Pancreas (tissue), 10 donors: ENCODE data around the gene NUMB. TPM values are rescaled to one million over a fixed set of nuclear protein-coding genes. Genes with fewer than 3 reads are reported as not detected.

Experiments used
- ATAC-seq, 4 donors: fragments of 200-7000 bp; cut with Tn5 transposase; one replicate each; pipeline versions ENCODE4 v1.8.0 to v1.9.1; 2020; ENCODE audit warnings: mild to moderate bottlenecking in 4 of 4, moderate library complexity in 4 of 4
- DNase-seq, 6 donors: peaks; one replicate each; pipeline ENCODE4 v3.0.0-alpha.2; 2020
- FAIRE-seq: peaks from 2 replicates; lab custom pipeline; 2012; peaks lifted over from hg19 to GRCh38; lab: Jason Lieb, UNC
- H3K27ac ChIP-seq, 4 donors: fragments of 200-600 bp; sonication (generic); 1 replicate in 3 of 4; 2 replicates in 1 of 4; pipeline versions ENCODE4 v1.5.0 to v1.8.0; 2020
- H3K27me3 ChIP-seq, 4 donors: fragments of 200-600 bp; one replicate each; pipeline ENCODE4 v1.8.0; 2021
- H3K36me3 ChIP-seq, 3 donors: fragments of 200-600 bp; sonication (generic) in 1 of 3; one replicate each; pipeline versions ENCODE4 v1.5.0 to v1.8.0; 2020 to 2021
- H3K4me1 ChIP-seq, 3 donors: fragments of 200-600 bp; one replicate each; pipeline ENCODE4 v1.8.0; 2021
- H3K4me3 ChIP-seq, 4 donors: fragments of 200-600 bp; sonication (generic) in 2 of 4; one replicate each; pipeline versions ENCODE4 v1.5.0 to v1.8.0; 2020 to 2021
- H3K9me3 ChIP-seq, 4 donors: fragments of 200-600 bp; one replicate each; pipeline ENCODE4 v1.8.0; 2021
- CTCF ChIP-seq, 4 donors: fragments of 200-600 bp; sonication (generic) in 3 of 4; IDR thresholded peaks; one replicate each; pipeline versions ENCODE4 v1.5.0 to v1.8.0; 2021; ENCODE audit warnings: antibody characterized with exemption in 4 of 4
- WGBS, 2 donors: extraction: QIAGEN DNeasy Blood & Tissue Kit; methylation state at CpG; one replicate each; pipeline ENCODE4 v1.1.7; 2013; 5-methylcytosine and 5-hydroxymethylcytosine counted together
- intact Hi-C, 3 donors: fragments of 100-400 bp; cut with DNase I; formaldehyde crosslinking; loops; one replicate each; pipeline versions ENCODE4 v1.11.1 to v1.14.2; 2022
- polyA plus RNA-seq, 2 donors: library from polyadenylated mRNA; stranded (reverse); fragments of 200-250 nt; gene quantifications; one replicate each; pipeline ENCODE4 v1.2.3, GENCODE V29; 2013
- total RNA-seq, 6 donors: library from RNA; stranded (reverse); fragmentation: NEBNext Ultra II Directional in 4 of 6; extraction: Animal tissue kit (Norgen Biotek cat#: 25700) in 4 of 6; gene quantifications; one replicate each; pipeline versions ENCODE4 v1.2.1 to v1.2.4, GENCODE V29; 2021 to 2023
- donor health status: healthy with polysubstance abuse.
- donor health status: DM: no; HTN: no; CAD: no; lungs with moderate emphysema.
- donor health status: DM: no; HTN: no; CAD: no.
- donor health status: control.
- donor health status: control.
- donor health status: Bipolar disorder and iron deficiency.
- donor health status: DM: yes; HTN: yes; CAD: no.
- donor health status: DM: no; HTN: no; CAD: no.
- donor health status: DM: no; HTN: no; CAD: no.
- donor health status: DM: yes; HTN: yes; CAD: no.

Gene NUMB
- total and polyA plus RNA-seq, 8 donors, result 23.9 to 53.8 (median 32.5) TPM

- Histone ChIP-seq H3K27me3 (peaks cover 0 to 11% (median 0%) of the 10 kb centered on the region in 4 donors), H3K27ac (no peak overlapping the region), H3K4me1 (peaks cover 0 to 10% (median 7%) of the 10 kb centered on the region in 3 donors), H3K4me3 (no peak overlapping the region), H3K36me3 (no peaks in the 10 kb centered on the region), H3K9me3 (no peaks in the 10 kb centered on the region)
- 88 to 90% methylated on average over 19 of the region's 19 CpGs for WGBS, 2 donors
- no peak for TF ChIP-seq CTCF (IDR thresholded peaks at IDR 0.05)
- ATAC-seq (no peak), FAIRE-seq (no peak), DNase-seq (no peak)
- intact Hi-C loops, result no loop called here
Observed at GRCh38 chr14:73241481-73242165, 216.7 kb downstream of the NUMB start.

- Histone ChIP-seq H3K27me3 (peaks cover 0 to 11% (median 0%) of the 10 kb centered on the region in 4 donors), H3K4me3 (no peak overlapping the region), H3K9me3 (no peaks in the 10 kb centered on the region), H3K27ac (no peak overlapping the region), H3K36me3 (no peaks in the 10 kb centered on the region), H3K4me1 (peaks cover 0 to 10% (median 7%) of the 10 kb centered on the region in 3 donors)
- WGBS, 2 donors, result 73 to 86% methylated on average over 10 of the region's 10 CpGs
- DNase-seq (no peak), ATAC-seq (peak in 1 of 4 donors; percentile 15), FAIRE-seq (no peak)
- no peak for TF ChIP-seq CTCF (IDR thresholded peaks at IDR 0.05)
- intact Hi-C loops, result no loop called here
Observed at GRCh38 chr14:73240816-73241480, 217.4 kb downstream of the NUMB start.

GRCh38 chr14:73239393-73240241, 218.7 kb downstream of the NUMB start:
- 11 to 13% methylated on average over 41 to 48 of the region's 48 CpGs for WGBS, 2 donors
- intact Hi-C loops, result no loop called here
- FAIRE-seq (no peak), DNase-seq (no peak), ATAC-seq (peak; percentile 31 to 48 (median 40))
- Histone ChIP-seq H3K4me3 (peak overlapping the region in 3 of 4 donors; percentile 18 to 36 (median 24)), H3K27ac (no peak overlapping the region), H3K9me3 (no peaks in the 10 kb centered on the region), H3K36me3 (no peaks in the 10 kb centered on the region), H3K4me1 (peaks cover 0 to 10% (median 7%) of the 10 kb centered on the region in 3 donors), H3K27me3 (peaks cover 0 to 11% (median 0%) of the 10 kb centered on the region in 4 donors)
- TF ChIP-seq CTCF (IDR thresholded peaks at IDR 0.05), result no peak

- Histone ChIP-seq H3K27ac (no peak overlapping the region), H3K4me3 (peak overlapping the region in 1 of 4 donors; percentile 24), H3K4me1 (peaks cover 0 to 10% (median 7%) of the 10 kb centered on the region in 3 donors), H3K9me3 (no peaks in the 10 kb centered on the region), H3K36me3 (no peaks in the 10 kb centered on the region), H3K27me3 (peaks cover 0 to 11% (median 0%) of the 10 kb centered on the region in 4 donors)
- DNase-seq, result no peak
- WGBS, 2 donors, result 85 to 91% methylated on average over 11 of the region's 11 CpGs
- ATAC-seq, result peak in 2 of 4 donors; percentile 9 to 13
- TF ChIP-seq CTCF (IDR thresholded peaks at IDR 0.05), result no peak
- intact Hi-C loops, result no loop called here
- FAIRE-seq, result no peak
Observed at GRCh38 chr14:73238941-73239340, 219.4 kb downstream of the NUMB start.
